ENCODE data around the gene CCN5.
A peak's percentile ranks its signal among the peaks of the same experiment; 100 is the strongest.

Gene CCN5

GRCh38 chr20:44716309-44717106 lies 1.3 kb downstream of the CCN5 start:
- Histone ChIP-seq H3K4me1 (ENCODE audit: control insufficient read depth, insufficient read depth, low read length) (peaks cover 6% of the 10 kb centered on the region), H3K27ac (ENCODE audit: extremely low read depth, low read depth, low read length) (no peak overlapping the region), H3K4me3 (ENCODE audit: low read depth, low read length) (no peak overlapping the region), H3K36me3 (ENCODE audit: control insufficient read depth in 2 of 2, insufficient read depth in 1 of 2, low read length in 2 of 2) (peaks cover 0 to 3% of the 10 kb centered on the region in 2 experiments; a peak in 1 of 3 replicates), H3K9me3 (ENCODE audit: control insufficient read depth, insufficient read depth, low read depth, low read length) (no peaks in the 10 kb centered on the region)
- no peak for TF ChIP-seq KLF1 (tag by site-specific recombination; IDR thresholded peaks at IDR 0.05)
- no peak for TF ChIP-seq TSHZ1 (tag by site-specific recombination; IDR thresholded peaks at IDR 0.05; ENCODE audit: borderline replicate concordance)
- no peak for TF ChIP-seq ZNF692 (tag by site-specific recombination; IDR thresholded peaks at IDR 0.05)
- no peak for TF ChIP-seq GLI4 (tag by site-specific recombination; IDR thresholded peaks at IDR 0.05)
- no peak for TF ChIP-seq ZNF843 (tag by site-specific recombination; IDR thresholded peaks at IDR 0.05)
- TF ChIP-seq ATF2 (tag by site-specific recombination; IDR thresholded peaks at IDR 0.05; ENCODE audit: low read depth) = no peak
- TF ChIP-seq ZNF658 (tag by site-specific recombination; IDR thresholded peaks at IDR 0.05) = no peak
- TF ChIP-seq ZNF239 (tag by site-specific recombination; IDR thresholded peaks at IDR 0.05) = no peak
- no peak for TF ChIP-seq ZNF138 (tag by site-specific recombination; IDR thresholded peaks at IDR 0.05; ENCODE audit: borderline replicate concordance)
- TF ChIP-seq ZBTB8A (tag by site-specific recombination; IDR thresholded peaks at IDR 0.05) = no peak
- no peak for TF ChIP-seq ZNF157 (tag by site-specific recombination; IDR thresholded peaks at IDR 0.05)
- ChIA-PET CTCF (interaction anchor here (1.0 to 2.4 kb wide), 3 partner anchors 16 to 33 kb away, joined by 3 to 11 read pairs (median 5); no protein-coding TSS in a partner anchor), POLR2A (no interaction called here)

- ChIA-PET CTCF (interaction anchor here (0.5 to 2.4 kb wide), 9 partner anchors 9 to 351 kb away, joined by 3 to 11 read pairs (median 4); no protein-coding TSS in a partner anchor), POLR2A (no interaction called here)
- peaks cover 6% of the 10 kb centered on the region for H3K4me1 ChIP-seq (ENCODE audit: control insufficient read depth, insufficient read depth, low read length)
- no peaks in the 10 kb centered on the region for H3K9me3 ChIP-seq (ENCODE audit: control insufficient read depth, insufficient read depth, low read depth, low read length)
- H3K4me3 ChIP-seq (ENCODE audit: low read depth, low read length) = no peak overlapping the region
- peaks cover 0 to 3% of the 10 kb centered on the region in 2 experiments; a peak in 1 of 3 replicates for H3K36me3 ChIP-seq (ENCODE audit: control insufficient read depth in 2 of 2, insufficient read depth in 1 of 2, low read length in 2 of 2)
- H3K27ac ChIP-seq (ENCODE audit: extremely low read depth, low read depth, low read length) = no peak overlapping the region
- TF ChIP-seq GLIS1 (tag by site-specific recombination; IDR thresholded peaks at IDR 0.05) (peak; percentile 27; the same call in 1 of the 2 replicates), ZNF449 (tag by site-specific recombination; IDR thresholded peaks at IDR 0.05) (no peak), ZNF169 (tag by site-specific recombination; IDR thresholded peaks at IDR 0.05) (no peak), KLF1 (tag by site-specific recombination; IDR thresholded peaks at IDR 0.05) (peak; percentile 58), ZNF174 (tag by site-specific recombination; IDR thresholded peaks at IDR 0.05) (no peak), GLIS2 (tag by site-specific recombination; IDR thresholded peaks at IDR 0.05) (peak; percentile 50), PATZ1 (tag by site-specific recombination; IDR thresholded peaks at IDR 0.05) (peak; percentile 27; the same call in 1 of the 2 replicates), ZFHX2 (tag by site-specific recombination; conservative IDR thresholded peaks at IDR 0.05) (peak; percentile 32)
Observed at GRCh38 chr20:44717986-44718385, 2.8 kb downstream of the CCN5 start.
